Measurements from ENCODE around the gene PRR5L. TPM values are rescaled to one million over a fixed set of nuclear protein-coding genes. Genes with fewer than 3 reads are reported as not detected.
A peak's percentile ranks its signal among the peaks of the same experiment; 100 is the strongest.

Gene PRR5L
- total and polyA plus RNA-seq, 9 of the 15 experiments (the other 6 are each of a cell fraction or from before 2014, with no cell fraction given): 0.11 to 0.60 (median 0.36) TPM; not detected in 2

DNA sequence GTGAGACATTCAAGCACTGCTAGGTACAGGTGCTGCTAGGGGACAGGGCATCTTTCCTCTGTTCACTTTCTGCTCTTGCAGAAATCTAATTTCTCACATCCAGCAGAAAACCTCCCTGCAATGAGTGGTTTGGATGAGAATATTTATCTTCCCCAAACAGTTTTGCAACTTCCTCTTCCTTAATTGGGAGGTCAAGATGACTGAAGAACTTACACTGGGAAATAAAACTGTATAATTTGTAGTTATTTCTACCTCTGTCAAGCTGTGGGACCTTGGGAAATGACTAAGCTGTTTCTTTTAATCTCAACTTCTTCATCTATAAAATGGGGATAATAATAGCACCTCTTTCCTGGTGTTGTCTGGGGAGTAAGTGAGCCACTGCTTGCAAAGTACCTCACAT lies 69.8 kb downstream of the PRR5L start:
- no peaks in the 10 kb centered on the region for H3K36me3 ChIP-seq (ENCODE audit: control insufficient read depth, insufficient read depth, low read length)
- DNase-seq (ENCODE audit: extremely low read depth in 1 of 4, low spot score in 3 of 4) (no peak), ATAC-seq (no peak), FAIRE-seq (no peak)
- no peaks in the 10 kb centered on the region for H4K20me1 ChIP-seq (replicated peaks; ENCODE audit: control insufficient read depth, insufficient read depth, low read length)
- TF ChIP-seq, protein P1, sequence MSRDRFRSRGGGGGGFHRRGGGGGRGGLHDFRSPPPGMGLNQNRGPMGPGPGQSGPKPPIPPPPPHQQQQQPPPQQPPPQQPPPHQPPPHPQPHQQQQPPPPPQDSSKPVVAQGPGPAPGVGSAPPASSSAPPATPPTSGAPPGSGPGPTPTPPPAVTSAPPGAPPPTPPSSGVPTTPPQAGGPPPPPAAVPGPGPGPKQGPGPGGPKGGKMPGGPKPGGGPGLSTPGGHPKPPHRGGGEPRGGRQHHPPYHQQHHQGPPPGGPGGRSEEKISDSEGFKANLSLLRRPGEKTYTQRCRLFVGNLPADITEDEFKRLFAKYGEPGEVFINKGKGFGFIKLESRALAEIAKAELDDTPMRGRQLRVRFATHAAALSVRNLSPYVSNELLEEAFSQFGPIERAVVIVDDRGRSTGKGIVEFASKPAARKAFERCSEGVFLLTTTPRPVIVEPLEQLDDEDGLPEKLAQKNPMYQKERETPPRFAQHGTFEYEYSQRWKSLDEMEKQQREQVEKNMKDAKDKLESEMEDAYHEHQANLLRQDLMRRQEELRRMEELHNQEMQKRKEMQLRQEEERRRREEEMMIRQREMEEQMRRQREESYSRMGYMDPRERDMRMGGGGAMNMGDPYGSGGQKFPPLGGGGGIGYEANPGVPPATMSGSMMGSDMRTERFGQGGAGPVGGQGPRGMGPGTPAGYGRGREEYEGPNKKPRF (IDR thresholded peaks at IDR 0.05; ENCODE audit: low read depth, low read length): no peak
- TF ChIP-seq RBM25 (IDR thresholded peaks at IDR 0.05; ENCODE audit: low read depth, low read length, severe bottlenecking) (peak; percentile 63), SPI1 (IDR thresholded peaks at IDR 0.05; ENCODE audit: borderline replicate concordance, low read depth, low read length) (peak; percentile 50; the same call in 1 of the 2 replicates), KDM5B (IDR thresholded peaks at IDR 0.05; ENCODE audit: insufficient replicate concordance, low read depth, low read length) (no peak), NFE2 (IDR thresholded peaks at IDR 0.05; ENCODE audit: low read depth) (peak; percentile 39; the same call in 1 of the 2 replicates), CBFA2T3 (IDR thresholded peaks at IDR 0.05) (0 out of 2 replicates have a peak, but pooled peaks have one; percentile 9), RCOR1 (IDR thresholded peaks at IDR 0.05; ENCODE audit: borderline replicate concordance in 1 of 2, low read depth in 2 of 2, low read length in 2 of 2) (no peak), CEBPB (tag; IDR thresholded peaks at IDR 0.05) (peak; percentile 16; the same call in 1 of the 2 replicates), NFIX (CRISPR knock-in tag; IDR thresholded peaks at IDR 0.05; ENCODE audit: low read depth) (no peak), MAFG (tag; conservative IDR thresholded peaks at IDR 0.05) (peak; percentile 38; the same call in 1 of the 2 replicates)
- H3K4me1 ChIP-seq (replicated peaks in 1 of 2; ENCODE audit: control insufficient read depth in 2 of 2, insufficient read depth in 2 of 2, low read length in 2 of 2): no peaks in the 10 kb centered on the region; a peak in 3 of 5 replicates
- intact Hi-C loops (cut with micrococcal nuclease): no loop called here
- no peak overlapping the region for H3K4me2 ChIP-seq (ENCODE audit: insufficient read depth, low read length)
- H3K27ac ChIP-seq (ENCODE audit: extremely low read depth, low read depth, low read length): no peak overlapping the region
- no peaks in the 10 kb centered on the region for H3K9me3 ChIP-seq (replicated peaks; ENCODE audit: control insufficient read depth, insufficient read depth, low read depth, low read length)
- BruUV-seq (replicated peaks): no TSS peak
- peaks cover 0 to 18% of the 10 kb centered on the region in 2 experiments; a peak in 4 of 5 replicates for H3K27me3 ChIP-seq (ENCODE audit: control insufficient read depth in 2 of 2, insufficient read depth in 2 of 2, low read length in 2 of 2)
- in situ Hi-C loops (cut with MboI): no loop called here
- no peak overlapping the region for H3K9ac ChIP-seq (ENCODE audit: insufficient read depth in 1 of 2, low read depth in 2 of 2, low read length in 2 of 2)
- no peaks in the 10 kb centered on the region for H3K79me2 ChIP-seq (ENCODE audit: control insufficient read depth, insufficient read depth, low read length)
- ChIA-PET POLR2A (no interaction called here), CTCF (ENCODE audit: low intra/inter-chr PET ratio) (no interaction called here)
- no peak overlapping the region for H2AFZ ChIP-seq (ENCODE audit: low read depth, low read length)
- H3K9me1 ChIP-seq (ENCODE audit: control insufficient read depth, insufficient read depth, low read length): no peaks in the 10 kb centered on the region
- no peak overlapping the region for H3K4me3 ChIP-seq

Data from K562 (cell line).